Measurements from ENCODE around the gene TUB. TPM values are rescaled to one million over a fixed set of nuclear protein-coding genes. Genes with fewer than 3 reads are reported as not detected.
A peak's percentile ranks its signal among the peaks of the same experiment; 100 is the strongest.

Gene TUB
- total and polyA plus RNA-seq, 2 of the 8 experiments (the other 6 are each of a cell fraction or from before 2014, with no cell fraction given), result 15.3 to 31.3 TPM

GRCh38 chr11:8093931-8094575 is 13.0 kb downstream of the TUB start:
- no peak overlapping the region for H3K18ac ChIP-seq (ENCODE audit: extremely low read depth, low read length)
- no peak overlapping the region for H3K4me2 ChIP-seq (ENCODE audit: insufficient read depth in 1 of 2, low read depth in 2 of 2, low read length in 2 of 2)
- no peak overlapping the region for H2BK120ac ChIP-seq (replicated peaks; ENCODE audit: low read depth, low read length)
- H3K23me2 ChIP-seq (ENCODE audit: low read depth, low read length), result no peaks in the 10 kb centered on the region; the same call in 1 of the 2 replicates
- no peak overlapping the region for H2AK5ac ChIP-seq (ENCODE audit: low read depth, low read length)
- H2BK20ac ChIP-seq (ENCODE audit: low read length), result no peak overlapping the region
- no peak overlapping the region for H2AFZ ChIP-seq (ENCODE audit: low read length)
- H2BK15ac ChIP-seq (ENCODE audit: low read length), result no peak overlapping the region
- H3K79me1 ChIP-seq (ENCODE audit: low read depth, low read length), result peaks cover 3% of the 10 kb centered on the region; the same call in 1 of the 2 replicates
- H2BK5ac ChIP-seq (ENCODE audit: low read depth, low read length), result no peak overlapping the region
- H3K4me1 ChIP-seq (replicated peaks in 1 of 4; ENCODE audit: control insufficient read depth in 3 of 4, insufficient read depth in 4 of 4, low read length in 3 of 4), result peaks cover 0 to 2% (median under 1%) of the 10 kb centered on the region in 4 experiments; a peak in 1 of 7 replicates
- peaks cover 11 to 18% of the 10 kb centered on the region in 2 experiments for H4K20me1 ChIP-seq (replicated peaks in 1 of 2; ENCODE audit: control insufficient read depth in 1 of 2, insufficient read depth in 2 of 2, low read length in 2 of 2)
- no peaks in the 10 kb centered on the region for H3K79me2 ChIP-seq (ENCODE audit: control insufficient read depth in 1 of 2, insufficient read depth in 2 of 2, low read length in 2 of 2)
- ChIA-PET POLR2A (ENCODE audit: partially characterized antibody) (interaction anchor here (0.8 to 2.6 kb wide), 4 partner anchors 12 to 91 kb away, joined by 3 to 10 read pairs (median 8); partner anchors contain the start of gene TUB), CTCF (ENCODE audit: partially characterized antibody) (interaction anchor here (0.8 to 30.2 kb wide), 21 partner anchors 7 to 297 kb away, joined by 3 to 1283 read pairs (median 5); partner anchors contain the start of gene TUB)
- no peak overlapping the region for H3K14ac ChIP-seq (ENCODE audit: insufficient read length)
- H4K5ac ChIP-seq (ENCODE audit: insufficient read length, low read depth, low read length), result no peak overlapping the region
- DNase-seq (ENCODE audit: low read depth in 1 of 2, low spot score in 2 of 2), result no peak
- WGBS, 2 experiments (ENCODE audit: extremely low coverage in 1 of 2, insufficient coverage in 1 of 2, insufficient read length in 1 of 2, insufficient replicate concordance in 2 of 2, low coverage in 1 of 2, low lambda C conversion rate in 2 of 2, missing lambda C conversion rate in 1 of 2), result 84% methylated on average over 9 of the region's 9 CpGs; no CpG with 5 or more reads in 1 of the 2 experiments
- H3K4me3 ChIP-seq (ENCODE audit: extremely low read depth in 1 of 4, insufficient read depth in 2 of 4, low read depth in 3 of 4, low read length in 4 of 4), result no peak overlapping the region
- TF ChIP-seq CBX5 (IDR thresholded peaks at IDR 0.05; ENCODE audit: low read depth, low read length) (no peak), KDM4A (IDR thresholded peaks at IDR 0.05; ENCODE audit: low read depth, low read length, severe bottlenecking) (no peak), POLR2A (IDR thresholded peaks at IDR 0.05; ENCODE audit: control extremely low read depth in 1 of 2, low read depth in 2 of 2, low read length in 2 of 2) (no peak), TBP (IDR thresholded peaks at IDR 0.05; ENCODE audit: low read depth, low read length) (no peak), POU5F1 (IDR thresholded peaks at IDR 0.05; ENCODE audit: low read depth, low read length) (no peak), POLR2AphosphoS5 (IDR thresholded peaks at IDR 0.05; ENCODE audit: low read depth, low read length) (no peak), RXRA (IDR thresholded peaks at IDR 0.05; ENCODE audit: insufficient read depth, low read depth, low read length) (no peak), SIN3A (conservative IDR thresholded peaks at IDR 0.05 in 1 of 2, IDR thresholded peaks at IDR 0.05 in 1 of 2; ENCODE audit: low read depth in 1 of 2, low read length in 2 of 2) (no peak), JUND (IDR thresholded peaks at IDR 0.05; ENCODE audit: low read length) (no peak), TEAD4 (IDR thresholded peaks at IDR 0.05; ENCODE audit: low read depth, low read length) (no peak), CBX8 (IDR thresholded peaks at IDR 0.05; ENCODE audit: borderline replicate concordance, low read depth, low read length) (no peak), ATF3 (IDR thresholded peaks at IDR 0.05; ENCODE audit: insufficient read depth, low read depth, low read length) (no peak)
- FAIRE-seq, result no peak
- no peak overlapping the region for H3K56ac ChIP-seq (replicated peaks; ENCODE audit: insufficient read length, low read depth, low read length)
- no peak overlapping the region for H3K27ac ChIP-seq (ENCODE audit: low read depth, low read length)
- H4K91ac ChIP-seq (replicated peaks; ENCODE audit: insufficient read length, low read length), result no peak overlapping the region
- no peaks in the 10 kb centered on the region; a peak in 1 of 7 replicates for H3K27me3 ChIP-seq (replicated peaks in 1 of 4; ENCODE audit: control insufficient read depth in 3 of 4, extremely low read depth in 1 of 4, insufficient read depth in 3 of 4, low read length in 3 of 4)
- H3K23ac ChIP-seq (ENCODE audit: insufficient read length), result no peak overlapping the region
- peaks cover 2 to 17% (median 13%) of the 10 kb centered on the region in 4 experiments; a peak in 7 of 8 replicates for H3K36me3 ChIP-seq (ENCODE audit: control insufficient read depth in 2 of 4, insufficient read depth in 4 of 4, low read length in 3 of 4)
- H2BK12ac ChIP-seq (ENCODE audit: low read depth, low read length), result no peak overlapping the region
- H4K8ac ChIP-seq (ENCODE audit: extremely low read depth, insufficient read depth, low read length), result peak overlapping the region; percentile 1; the same call in 1 of the 2 replicates
- no peaks in the 10 kb centered on the region for H3K9me3 ChIP-seq (ENCODE audit: insufficient read depth in 2 of 2, low read depth in 1 of 2, low read length in 1 of 2)
- H3K9ac ChIP-seq (replicated peaks in 1 of 4; ENCODE audit: extremely low read depth in 1 of 4, low read depth in 3 of 4, low read length in 3 of 4), result no peak overlapping the region
- H3K4ac ChIP-seq (replicated peaks; ENCODE audit: insufficient read length, low read depth, low read length), result no peak overlapping the region
